ENCODE measurements around the gene DZIP1L. TPM values are rescaled to one million over a fixed set of nuclear protein-coding genes. Genes with fewer than 3 reads are reported as not detected.

Gene DZIP1L
- total RNA-seq, 1 experiment from 2014 or later: 6.3 TPM

Other genes starting within 250 kb of the DZIP1L start
- not detected in 2 replicates for gene CLDN18, start 105.4 kb downstream of the DZIP1L start, total RNA-seq (2014; rRNA removed; shearing (Covaris generic); ENCODE audit: low replicate concordance)
- not detected in 2 replicates for gene A4GNT, start 16.8 kb upstream of the DZIP1L start, total RNA-seq (2014; rRNA removed; shearing (Covaris generic); ENCODE audit: low replicate concordance)
- 11.3 and 11.9 TPM in 2 replicates for gene DBR1, start 59.3 kb upstream of the DZIP1L start, total RNA-seq (2014; rRNA removed; shearing (Covaris generic); ENCODE audit: low replicate concordance)
- 24.4 and 26.1 TPM in 2 replicates for gene ARMC8, start 71.7 kb upstream of the DZIP1L start, total RNA-seq (2014; rRNA removed; shearing (Covaris generic); ENCODE audit: low replicate concordance)
- 0.57 TPM in 1 of 2 replicates, not detected in the other for gene NME9, start 214.2 kb upstream of the DZIP1L start, total RNA-seq (2014; rRNA removed; shearing (Covaris generic); ENCODE audit: low replicate concordance)
- 16.3 and 17.3 TPM in 2 replicates for gene MRAS, start 233.0 kb upstream of the DZIP1L start, total RNA-seq (2014; rRNA removed; shearing (Covaris generic); ENCODE audit: low replicate concordance)